H1 (cell line): ENCODE measurements around the gene CUX1.

ENCODE experiments used
- EGR1 ChIP-seq: IDR thresholded peaks from 2 replicates; pipeline ENCODE4 v1.6.1; 2011; ENCODE audit warnings: low read depth, low read length, borderline replicate concordance
- EZH2 ChIP-seq: fragments of 200-600 bp; sonication (generic); IDR thresholded peaks from 2 replicates; pipeline ENCODE4 v1.7.1; 2012; ENCODE audit warnings: low read depth, mild to moderate bottlenecking, moderate library complexity, low read length, inconsistent platforms; ENCODE audit not compliant: severe bottlenecking
- KDM1A ChIP-seq: fragments of 200-600, 300-600 bp; sonication (generic); IDR thresholded peaks from 2 replicates; pipeline ENCODE4 v1.7.1; 2016; ENCODE audit warnings: mild to moderate bottlenecking, low read length, borderline replicate concordance
- POLR2A ChIP-seq, 2 experiments: IDR thresholded peaks; 1 replicate in 1 of 2; 2 replicates in 1 of 2; pipeline ENCODE4 v1.6.1; 2011; ENCODE audit warnings: low read depth in 2 of 2, low read length in 2 of 2, mild to moderate bottlenecking in 2 of 2; ENCODE audit errors: control extremely low read depth in 1 of 2
- POLR2AphosphoS5 ChIP-seq: IDR thresholded peaks from 2 replicates; pipeline ENCODE4 v1.6.1; 2011; ENCODE audit warnings: low read depth, low read length
- RFX5 ChIP-seq: IDR thresholded peaks from 2 replicates; pipeline ENCODE4 v1.6.1; 2011; ENCODE audit warnings: low read depth, low read length, improper control_type of control experiment, borderline replicate concordance
- SIN3A ChIP-seq, 2 experiments: IDR thresholded peaks in 1 of 2; conservative IDR thresholded peaks in 1 of 2; 2 replicates each; pipeline ENCODE4 v1.6.1; 2011 to 2012; ENCODE audit warnings: low read length in 2 of 2, improper control_type of control experiment in 1 of 2, low read depth in 1 of 2, mild to moderate bottlenecking in 1 of 2
- SIRT6 ChIP-seq: IDR thresholded peaks from one replicate; pipeline ENCODE4 v1.7.1; 2012; ENCODE audit warnings: low read length, inconsistent platforms
- SP1 ChIP-seq: IDR thresholded peaks from 2 replicates; pipeline ENCODE4 v1.6.1; 2011; ENCODE audit warnings: low read depth, low read length
- TBP ChIP-seq: IDR thresholded peaks from 2 replicates; pipeline ENCODE4 v1.6.1; 2011; ENCODE audit warnings: low read depth, low read length, improper control_type of control experiment
- TF ChIP-seq, protein P1 (sequence below), 3 experiments: IDR thresholded peaks; 1 replicate in 2 of 3; 2 replicates in 1 of 3; pipeline versions ENCODE4 v1.5.1 to v1.6.1; 2011; ENCODE audit warnings: low read length in 3 of 3, mild to moderate bottlenecking in 3 of 3, inconsistent platforms in 2 of 3, low read depth in 1 of 3, moderate library complexity in 1 of 3; ENCODE audit not compliant: insufficient read depth in 1 of 3; ENCODE audit errors: control extremely low read depth in 1 of 3
- TF ChIP-seq, protein P2 (sequence below): IDR thresholded peaks from 2 replicates; pipeline ENCODE4 v1.6.1; 2012; ENCODE audit warnings: inconsistent platforms

DNA sequence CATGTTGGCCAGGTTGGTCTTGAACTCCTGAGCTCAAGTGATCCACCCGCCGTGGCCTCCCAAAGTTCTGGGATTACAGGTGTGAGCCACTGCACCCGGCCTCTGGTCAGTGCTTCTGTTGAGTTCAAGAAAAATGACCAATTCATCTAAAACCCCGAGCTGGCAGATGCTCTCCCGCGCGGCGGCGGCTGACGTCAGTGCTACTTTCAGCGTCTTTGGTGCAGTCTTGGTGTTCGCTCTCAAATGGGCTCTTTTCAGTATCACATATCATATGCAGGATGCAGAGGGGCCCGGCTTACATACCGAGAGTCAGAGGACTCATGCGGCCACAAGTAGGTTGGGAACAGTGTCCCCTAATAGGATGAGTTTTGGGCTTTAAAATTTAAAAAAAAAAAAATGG is 125.9 kb downstream of the CUX1 start:
- TF ChIP-seq, protein P1, sequence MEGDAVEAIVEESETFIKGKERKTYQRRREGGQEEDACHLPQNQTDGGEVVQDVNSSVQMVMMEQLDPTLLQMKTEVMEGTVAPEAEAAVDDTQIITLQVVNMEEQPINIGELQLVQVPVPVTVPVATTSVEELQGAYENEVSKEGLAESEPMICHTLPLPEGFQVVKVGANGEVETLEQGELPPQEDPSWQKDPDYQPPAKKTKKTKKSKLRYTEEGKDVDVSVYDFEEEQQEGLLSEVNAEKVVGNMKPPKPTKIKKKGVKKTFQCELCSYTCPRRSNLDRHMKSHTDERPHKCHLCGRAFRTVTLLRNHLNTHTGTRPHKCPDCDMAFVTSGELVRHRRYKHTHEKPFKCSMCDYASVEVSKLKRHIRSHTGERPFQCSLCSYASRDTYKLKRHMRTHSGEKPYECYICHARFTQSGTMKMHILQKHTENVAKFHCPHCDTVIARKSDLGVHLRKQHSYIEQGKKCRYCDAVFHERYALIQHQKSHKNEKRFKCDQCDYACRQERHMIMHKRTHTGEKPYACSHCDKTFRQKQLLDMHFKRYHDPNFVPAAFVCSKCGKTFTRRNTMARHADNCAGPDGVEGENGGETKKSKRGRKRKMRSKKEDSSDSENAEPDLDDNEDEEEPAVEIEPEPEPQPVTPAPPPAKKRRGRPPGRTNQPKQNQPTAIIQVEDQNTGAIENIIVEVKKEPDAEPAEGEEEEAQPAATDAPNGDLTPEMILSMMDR (IDR thresholded peaks at IDR 0.05; ENCODE audit: control extremely low read depth in 1 of 3, insufficient read depth in 1 of 3, low read depth in 1 of 3, low read length in 3 of 3): no peak
- TF ChIP-seq POLR2A (IDR thresholded peaks at IDR 0.05; ENCODE audit: control extremely low read depth in 1 of 2, low read depth in 2 of 2, low read length in 2 of 2) (no peak), POLR2AphosphoS5 (no peak), TBP (no peak), KDM1A (no peak), SIRT6 (no peak), EZH2 (no peak), EGR1 (no peak), SP1 (no peak), SIN3A (conservative IDR thresholded peaks at IDR 0.05 in 1 of 2, IDR thresholded peaks at IDR 0.05 in 1 of 2; ENCODE audit: low read depth in 1 of 2, low read length in 2 of 2) (no peak), RFX5 (no peak)
- TF ChIP-seq, protein P2, sequence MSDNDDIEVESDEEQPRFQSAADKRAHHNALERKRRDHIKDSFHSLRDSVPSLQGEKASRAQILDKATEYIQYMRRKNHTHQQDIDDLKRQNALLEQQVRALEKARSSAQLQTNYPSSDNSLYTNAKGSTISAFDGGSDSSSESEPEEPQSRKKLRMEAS: no peak
